GM10266 (cell line): ENCODE measurements around the gene KMT2B.

Experiments used
- DNase-seq: peaks from one replicate; pipeline ENCODE4 v3.0.0; 2012; ENCODE audit errors: extremely low spot score
- TF ChIP-seq, protein P1 (sequence below): IDR thresholded peaks from 2 replicates; pipeline ENCODE4 v1.5.1; 2012; ENCODE audit warnings: mild to moderate bottlenecking, low read depth; ENCODE audit not compliant: control insufficient read depth, insufficient read depth; ENCODE audit errors: missing control alignments

Gene KMT2B

DNA sequence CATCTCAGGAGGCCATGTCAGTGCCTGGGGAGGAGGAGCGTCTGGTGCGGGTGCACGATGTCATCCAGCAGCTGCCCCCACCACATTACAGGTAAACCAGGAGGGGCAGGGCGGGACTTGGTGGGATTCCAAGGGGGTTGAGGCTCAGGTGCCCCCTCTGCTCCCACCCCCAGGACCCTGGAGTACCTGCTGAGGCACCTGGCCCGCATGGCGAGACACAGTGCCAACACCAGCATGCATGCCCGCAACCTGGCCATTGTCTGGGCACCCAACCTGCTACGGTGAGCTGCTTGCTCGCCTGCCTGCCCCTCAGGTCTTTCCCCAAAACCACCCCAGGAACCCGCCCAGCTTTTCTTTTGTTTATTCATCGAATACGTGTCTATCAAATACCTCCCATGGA, 64.8 kb downstream of the KMT2B start:
- no peak for DNase-seq
- TF ChIP-seq, protein P1, sequence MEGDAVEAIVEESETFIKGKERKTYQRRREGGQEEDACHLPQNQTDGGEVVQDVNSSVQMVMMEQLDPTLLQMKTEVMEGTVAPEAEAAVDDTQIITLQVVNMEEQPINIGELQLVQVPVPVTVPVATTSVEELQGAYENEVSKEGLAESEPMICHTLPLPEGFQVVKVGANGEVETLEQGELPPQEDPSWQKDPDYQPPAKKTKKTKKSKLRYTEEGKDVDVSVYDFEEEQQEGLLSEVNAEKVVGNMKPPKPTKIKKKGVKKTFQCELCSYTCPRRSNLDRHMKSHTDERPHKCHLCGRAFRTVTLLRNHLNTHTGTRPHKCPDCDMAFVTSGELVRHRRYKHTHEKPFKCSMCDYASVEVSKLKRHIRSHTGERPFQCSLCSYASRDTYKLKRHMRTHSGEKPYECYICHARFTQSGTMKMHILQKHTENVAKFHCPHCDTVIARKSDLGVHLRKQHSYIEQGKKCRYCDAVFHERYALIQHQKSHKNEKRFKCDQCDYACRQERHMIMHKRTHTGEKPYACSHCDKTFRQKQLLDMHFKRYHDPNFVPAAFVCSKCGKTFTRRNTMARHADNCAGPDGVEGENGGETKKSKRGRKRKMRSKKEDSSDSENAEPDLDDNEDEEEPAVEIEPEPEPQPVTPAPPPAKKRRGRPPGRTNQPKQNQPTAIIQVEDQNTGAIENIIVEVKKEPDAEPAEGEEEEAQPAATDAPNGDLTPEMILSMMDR = no peak

DNA sequence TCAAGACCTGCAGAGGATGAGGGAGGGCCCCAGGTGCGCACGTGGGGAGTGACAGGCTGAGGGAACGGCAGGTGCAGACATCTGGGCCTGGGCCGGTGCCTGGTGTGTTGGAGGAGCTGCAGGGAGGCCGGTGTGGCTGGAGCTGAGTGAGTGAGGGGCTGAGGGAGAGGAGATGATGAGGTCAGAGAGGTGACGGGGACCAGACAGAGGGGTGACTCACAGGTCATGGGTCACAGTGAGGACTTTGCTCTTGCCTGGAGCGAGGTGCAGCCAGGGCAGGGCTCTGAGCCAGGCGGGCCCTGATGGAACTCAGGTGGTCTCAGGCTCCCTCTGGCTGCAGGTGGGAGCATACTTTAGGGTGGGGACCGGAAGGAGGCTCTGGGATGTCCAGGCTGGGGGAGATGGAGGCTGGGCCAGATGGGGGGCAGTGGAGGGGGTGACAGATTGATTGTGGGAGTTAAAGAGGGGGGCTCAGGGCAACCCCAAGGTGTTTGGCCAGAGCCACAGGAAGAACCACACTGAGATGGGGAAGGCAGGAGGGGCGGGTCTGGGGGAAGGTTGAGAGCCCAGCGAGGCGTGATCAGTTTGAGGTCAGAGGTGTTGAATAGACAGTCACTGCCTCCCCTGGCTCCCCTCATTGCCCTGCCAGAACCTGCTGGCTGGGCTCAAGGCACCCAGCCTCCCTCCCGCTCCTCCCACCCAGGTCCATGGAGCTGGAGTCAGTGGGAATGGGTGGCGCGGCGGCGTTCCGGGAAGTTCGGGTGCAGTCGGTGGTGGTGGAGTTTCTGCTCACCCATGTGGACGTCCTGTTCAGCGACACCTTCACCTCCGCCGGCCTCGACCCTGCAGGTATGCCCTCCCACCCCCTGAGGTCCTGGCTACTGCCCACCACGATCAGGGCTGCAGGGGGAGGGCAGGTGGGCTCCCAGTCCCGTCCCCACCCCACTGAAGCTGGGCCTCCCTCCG, 65.9 kb downstream of the KMT2B start:
- DNase-seq = no peak
- TF ChIP-seq, protein P1 = peak; percentile 5

DNA sequence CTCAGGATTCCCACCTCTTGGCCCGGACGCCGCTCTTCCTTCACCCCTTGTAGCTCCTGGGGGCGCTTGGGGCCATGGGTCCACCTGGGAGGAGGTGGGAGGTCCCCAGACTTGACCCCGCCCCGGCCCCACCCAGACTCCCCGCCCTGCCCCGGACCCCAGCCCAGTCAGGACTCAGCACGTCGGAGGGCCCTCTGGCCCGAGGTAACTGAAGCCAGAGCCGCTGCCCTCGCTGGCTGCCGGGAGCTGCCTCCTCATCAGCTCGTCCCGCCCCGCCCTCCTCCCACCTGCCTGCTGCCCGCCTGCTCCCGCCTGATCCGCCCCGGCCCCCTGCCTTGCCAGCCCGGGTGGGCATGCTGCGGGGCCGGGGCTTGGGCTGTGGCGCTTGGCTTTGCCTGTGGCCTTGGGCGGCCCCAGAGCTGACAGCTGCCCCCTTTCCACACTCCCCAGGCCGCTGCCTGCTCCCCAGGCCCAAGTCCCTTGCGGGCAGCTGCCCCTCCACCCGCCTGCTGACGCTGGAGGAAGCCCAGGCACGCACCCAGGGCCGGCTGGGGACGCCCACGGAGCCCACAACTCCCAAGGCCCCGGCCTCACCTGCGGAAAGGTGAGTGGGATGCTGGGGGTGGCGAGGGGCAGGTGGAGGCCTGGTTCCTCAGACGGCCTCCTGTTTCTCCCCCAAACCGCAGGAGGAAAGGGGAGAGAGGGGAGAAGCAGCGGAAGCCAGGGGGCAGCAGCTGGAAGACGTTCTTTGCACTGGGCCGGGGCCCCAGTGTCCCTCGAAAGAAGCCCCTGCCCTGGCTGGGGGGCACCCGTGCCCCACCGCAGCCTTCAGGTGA, 66.9 kb downstream of the KMT2B start:
- no peak for DNase-seq

DNA sequence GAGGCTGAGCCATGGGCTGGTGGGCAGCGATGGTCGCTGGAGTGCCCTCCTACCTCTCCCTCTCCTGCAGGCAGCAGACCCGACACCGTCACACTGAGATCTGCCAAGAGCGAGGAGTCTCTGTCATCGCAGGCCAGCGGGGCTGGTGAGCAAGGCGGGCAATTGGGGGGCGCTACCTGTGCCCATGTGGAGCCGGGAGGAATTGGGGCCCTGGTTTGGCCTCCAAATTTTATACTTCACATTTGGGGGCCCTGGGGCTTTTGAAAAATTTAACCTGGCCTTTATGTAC, 67.5 kb downstream of the KMT2B start:
- no peak for DNase-seq
- TF ChIP-seq, protein P1 = no peak

More for the DNA sequence above, 66.9 kb downstream of the KMT2B start:
- TF ChIP-seq, protein P1 = no peak

DNA sequence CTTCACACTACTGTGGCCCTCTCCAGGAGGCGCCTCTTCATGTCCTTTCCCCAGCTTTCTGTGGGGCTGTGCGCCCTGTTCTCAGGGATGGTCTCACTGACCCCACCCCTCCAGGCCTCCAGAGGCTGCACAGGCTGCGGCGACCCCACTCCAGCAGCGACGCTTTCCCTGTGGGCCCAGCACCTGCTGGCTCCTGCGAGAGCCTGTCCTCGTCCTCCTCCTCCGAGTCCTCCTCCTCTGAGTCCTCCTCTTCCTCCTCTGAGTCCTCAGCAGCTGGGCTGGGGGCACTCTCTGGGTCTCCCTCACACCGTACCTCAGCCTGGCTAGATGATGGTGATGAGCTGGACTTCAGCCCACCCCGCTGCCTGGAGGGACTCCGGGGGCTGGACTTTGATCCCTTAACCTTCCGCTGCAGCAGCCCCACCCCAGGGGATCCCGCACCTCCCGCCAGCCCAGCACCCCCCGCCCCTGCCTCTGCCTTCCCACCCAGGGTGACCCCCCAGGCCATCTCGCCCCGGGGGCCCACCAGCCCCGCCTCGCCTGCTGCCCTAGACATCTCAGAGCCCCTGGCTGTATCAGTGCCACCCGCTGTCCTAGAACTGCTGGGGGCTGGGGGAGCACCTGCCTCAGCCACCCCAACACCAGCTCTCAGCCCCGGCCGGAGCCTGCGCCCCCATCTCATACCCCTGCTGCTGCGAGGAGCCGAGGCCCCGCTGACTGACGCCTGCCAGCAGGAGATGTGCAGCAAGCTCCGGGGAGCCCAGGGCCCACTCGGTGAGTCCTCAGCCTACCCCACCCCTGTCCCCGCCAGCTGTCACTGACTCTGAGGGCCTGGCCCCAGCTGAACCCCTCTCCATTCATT, 68.7 kb downstream of the KMT2B start:
- DNase-seq = no peak
- TF ChIP-seq, protein P1 = no peak

DNA sequence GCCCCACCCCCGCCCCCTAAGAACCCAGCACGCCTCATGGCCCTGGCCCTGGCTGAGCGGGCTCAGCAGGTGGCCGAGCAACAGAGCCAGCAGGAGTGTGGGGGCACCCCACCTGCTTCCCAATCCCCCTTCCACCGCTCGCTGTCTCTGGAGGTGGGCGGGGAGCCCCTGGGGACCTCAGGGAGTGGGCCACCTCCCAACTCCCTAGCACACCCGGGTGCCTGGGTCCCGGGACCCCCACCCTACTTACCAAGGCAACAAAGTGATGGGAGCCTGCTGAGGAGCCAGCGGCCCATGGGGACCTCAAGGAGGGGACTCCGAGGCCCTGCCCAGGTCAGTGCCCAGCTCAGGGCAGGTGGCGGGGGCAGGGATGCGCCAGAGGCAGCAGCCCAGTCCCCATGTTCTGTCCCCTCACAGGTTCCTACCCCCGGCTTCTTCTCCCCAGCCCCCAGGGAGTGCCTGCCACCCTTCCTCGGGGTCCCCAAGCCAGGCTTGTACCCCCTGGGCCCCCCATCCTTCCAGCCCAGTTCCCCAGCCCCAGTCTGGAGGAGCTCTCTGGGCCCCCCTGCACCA, 69.5 kb downstream of the KMT2B start:
- no peak for DNase-seq
- TF ChIP-seq, protein P1 = no peak
